ENCODE data around the gene GPR146. TPM values are rescaled to one million over a fixed set of nuclear protein-coding genes. Genes with fewer than 3 reads are reported as not detected.

GPR146 gene
- total and polyA plus RNA-seq, 2 of the 8 experiments (the other 6 are each of a cell fraction or from before 2014, with no cell fraction given) = 1.8 to 2.7 TPM

DNA sequence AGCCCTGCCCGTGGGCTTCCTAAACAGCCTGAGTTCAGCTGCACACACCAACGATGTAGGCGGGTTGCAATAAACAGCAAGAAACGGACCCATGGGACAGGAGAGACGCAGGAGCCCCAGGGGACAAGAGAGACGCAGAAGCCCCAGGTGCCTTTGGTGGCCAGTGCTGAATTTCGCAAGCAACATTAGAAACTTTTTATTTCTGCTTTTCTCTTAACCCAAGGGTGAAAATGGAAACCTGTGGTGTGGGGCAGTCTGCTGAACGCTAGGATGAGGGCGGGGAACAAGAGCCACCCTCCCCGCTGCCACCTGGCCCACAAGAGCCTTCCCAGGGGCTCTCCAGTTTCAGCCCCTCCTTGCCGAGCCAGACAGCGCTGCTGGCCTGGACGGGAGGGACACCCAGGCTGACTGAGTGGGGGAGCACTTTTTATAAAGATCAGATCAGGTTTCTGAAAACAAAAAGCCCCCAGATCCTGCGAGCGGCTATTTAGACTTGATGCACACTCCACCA is 20.0 kb upstream of the GPR146 start:
- H2BK120ac ChIP-seq (replicated peaks; ENCODE audit: low read depth, low read length) = no peak overlapping the region
- H2BK15ac ChIP-seq (ENCODE audit: low read length) = no peak overlapping the region
- no peak overlapping the region for H3K27ac ChIP-seq (ENCODE audit: low read depth, low read length)
- no peak overlapping the region for H3K4ac ChIP-seq (replicated peaks; ENCODE audit: insufficient read length, low read depth, low read length)
- no peak overlapping the region for H2BK12ac ChIP-seq (ENCODE audit: low read depth, low read length)
- no peak for DNase-seq (ENCODE audit: low read depth in 1 of 2, low spot score in 2 of 2)
- no peak overlapping the region for H4K5ac ChIP-seq (ENCODE audit: insufficient read length, low read depth, low read length)
- CTCF ChIA-PET (ENCODE audit: partially characterized antibody) = interaction anchor here (0.8 to 10.9 kb wide), 6 partner anchors 11 to 41 kb away, joined by 3 to 117 read pairs (median 4); partner anchors contain the start of gene GPR146
- H2BK20ac ChIP-seq (ENCODE audit: low read length) = no peak overlapping the region
- H3K36me3 ChIP-seq (ENCODE audit: control insufficient read depth in 2 of 4, insufficient read depth in 4 of 4, low read length in 3 of 4) = no peaks in the 10 kb centered on the region; a peak in 1 of 8 replicates
- H4K8ac ChIP-seq (ENCODE audit: extremely low read depth, insufficient read depth, low read length) = peak overlapping the region; percentile 5; the same call in 1 of the 2 replicates
- peaks cover 9 to 18% of the 10 kb centered on the region in 2 experiments for H4K20me1 ChIP-seq (replicated peaks in 1 of 2; ENCODE audit: control insufficient read depth in 1 of 2, insufficient read depth in 2 of 2, low read length in 2 of 2)
- H2AK5ac ChIP-seq (ENCODE audit: low read depth, low read length) = no peak overlapping the region
- no peak overlapping the region for H3K14ac ChIP-seq (ENCODE audit: insufficient read length)
- WGBS, 2 experiments (ENCODE audit: extremely low coverage in 1 of 2, insufficient coverage in 1 of 2, insufficient read length in 1 of 2, insufficient replicate concordance in 2 of 2, low coverage in 1 of 2, low lambda C conversion rate in 2 of 2, missing lambda C conversion rate in 1 of 2) = 91% methylated on average over 15 of the region's 15 CpGs; no CpG with 5 or more reads in 1 of the 2 experiments
- H4K91ac ChIP-seq (replicated peaks; ENCODE audit: insufficient read length, low read length) = no peak overlapping the region
- POLR2A ChIA-PET (ENCODE audit: partially characterized antibody) = interaction anchor here (0.7 kb wide), 1 partner anchor 62 kb away, joined by 3 read pairs; no protein-coding TSS in a partner anchor
- H3K79me2 ChIP-seq (ENCODE audit: control insufficient read depth in 1 of 2, insufficient read depth in 2 of 2, low read length in 2 of 2) = peaks cover 0 to 6% of the 10 kb centered on the region in 2 experiments; a peak in 2 of 4 replicates
- no peak overlapping the region for H2BK5ac ChIP-seq (ENCODE audit: low read depth, low read length)
- H3K9ac ChIP-seq (replicated peaks in 1 of 4; ENCODE audit: extremely low read depth in 1 of 4, low read depth in 3 of 4, low read length in 3 of 4) = no peak overlapping the region
- no peaks in the 10 kb centered on the region for H3K9me3 ChIP-seq (ENCODE audit: insufficient read depth in 2 of 2, low read depth in 1 of 2, low read length in 1 of 2)
- FAIRE-seq = no peak
- no peak overlapping the region for H3K23ac ChIP-seq (ENCODE audit: insufficient read length)
- no peaks in the 10 kb centered on the region; a peak in 1 of 7 replicates for H3K27me3 ChIP-seq (replicated peaks in 1 of 4; ENCODE audit: control insufficient read depth in 3 of 4, extremely low read depth in 1 of 4, insufficient read depth in 3 of 4, low read length in 3 of 4)
- no peak overlapping the region for H3K56ac ChIP-seq (replicated peaks; ENCODE audit: insufficient read length, low read depth, low read length)
- peaks cover 12% of the 10 kb centered on the region; the same call in 1 of the 2 replicates for H3K23me2 ChIP-seq (ENCODE audit: low read depth, low read length)
- peaks cover 0 to 9% (median 3%) of the 10 kb centered on the region in 4 experiments; a peak in 5 of 7 replicates for H3K4me1 ChIP-seq (replicated peaks in 1 of 4; ENCODE audit: control insufficient read depth in 3 of 4, insufficient read depth in 4 of 4, low read length in 3 of 4)
- peaks cover 4% of the 10 kb centered on the region for H3K79me1 ChIP-seq (ENCODE audit: low read depth, low read length)
- no peak overlapping the region for H3K4me2 ChIP-seq (ENCODE audit: insufficient read depth in 1 of 2, low read depth in 2 of 2, low read length in 2 of 2)
- no peak overlapping the region for H3K4me3 ChIP-seq (ENCODE audit: extremely low read depth in 1 of 4, insufficient read depth in 2 of 4, low read depth in 3 of 4, low read length in 4 of 4)
- H3K18ac ChIP-seq (ENCODE audit: extremely low read depth, low read length) = no peak overlapping the region
- TF ChIP-seq TAF7 (optimal IDR thresholded peaks at IDR 0.05; ENCODE audit: borderline replicate concordance, low read depth, low read length) (no peak), BACH1 (IDR thresholded peaks at IDR 0.05; ENCODE audit: low read length) (no peak), KDM5A (IDR thresholded peaks at IDR 0.05; ENCODE audit: low read length) (no peak), KDM4A (IDR thresholded peaks at IDR 0.05; ENCODE audit: low read depth, low read length, severe bottlenecking) (no peak), ZNF274 (IDR thresholded peaks at IDR 0.05; ENCODE audit: borderline replicate concordance, extremely low read depth, low read length) (no peak), TBP (IDR thresholded peaks at IDR 0.05; ENCODE audit: low read depth, low read length) (no peak), HDAC2 (IDR thresholded peaks at IDR 0.05; ENCODE audit: borderline replicate concordance in 1 of 2, low read depth in 2 of 2, low read length in 2 of 2) (no peak), CBX8 (IDR thresholded peaks at IDR 0.05; ENCODE audit: borderline replicate concordance, low read depth, low read length) (no peak), KDM1A (IDR thresholded peaks at IDR 0.05; ENCODE audit: borderline replicate concordance, low read length) (no peak), CHD2 (IDR thresholded peaks at IDR 0.05; ENCODE audit: low read length) (no peak), TEAD4 (IDR thresholded peaks at IDR 0.05; ENCODE audit: low read depth, low read length) (no peak)
- TF ChIP-seq, protein P1, sequence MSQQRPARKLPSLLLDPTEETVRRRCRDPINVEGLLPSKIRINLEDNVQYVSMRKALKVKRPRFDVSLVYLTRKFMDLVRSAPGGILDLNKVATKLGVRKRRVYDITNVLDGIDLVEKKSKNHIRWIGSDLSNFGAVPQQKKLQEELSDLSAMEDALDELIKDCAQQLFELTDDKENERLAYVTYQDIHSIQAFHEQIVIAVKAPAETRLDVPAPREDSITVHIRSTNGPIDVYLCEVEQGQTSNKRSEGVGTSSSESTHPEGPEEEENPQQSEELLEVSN (IDR thresholded peaks at IDR 0.05) = no peak
- no peak overlapping the region for H2AFZ ChIP-seq (ENCODE audit: low read length)

All from H1 (cell line).